Stomach (tissue), 9 donors: ENCODE measurements around the gene SRSF10. TPM values are rescaled to one million over a fixed set of nuclear protein-coding genes. Genes with fewer than 3 reads are reported as not detected.

Source experiments
- DNase-seq, 2 donors: peaks; one replicate each; pipeline versions ENCODE4 v3.0.0 to v3.0.0-alpha.2; 2013 to 2019
- H3K27ac ChIP-seq, 5 donors: fragments of 200-600 bp in 4 of 5; sonication (generic) in 4 of 5; one replicate each; pipeline ENCODE4 v1.5.1; 2013 to 2019; ENCODE audit warnings: mild to moderate bottlenecking in 1 of 5, moderate library complexity in 1 of 5
- H3K27me3 ChIP-seq, 3 donors: fragments of 200-600 bp; sonication (generic); one replicate each; pipeline ENCODE4 v1.5.1; 2017 to 2019; ENCODE audit warnings: mixed run types in 1 of 3
- H3K36me3 ChIP-seq, 4 donors: fragments of 200-600 bp; sonication (generic); 1 replicate in 3 of 4; 2 replicates in 1 of 4; pipeline ENCODE4 v1.5.1; 2016 to 2019
- H3K4me1 ChIP-seq, 4 donors: fragments of 200-600 bp; sonication (generic); one replicate each; pipeline ENCODE4 v1.5.1; 2016 to 2019
- H3K4me3 ChIP-seq, 4 donors: fragments of 200-600 bp; sonication (generic) in 3 of 4; one replicate each; pipeline ENCODE4 v1.5.1; 2016 to 2019; ENCODE audit warnings: mild to moderate bottlenecking in 1 of 4
- H3K9me3 ChIP-seq, 4 donors: fragments of 200-600 bp; sonication (generic); one replicate each; pipeline ENCODE4 v1.5.1; 2016 to 2019
- EP300 ChIP-seq: sonication (generic); formaldehyde crosslinking; IDR thresholded peaks from one replicate; pipeline ENCODE4 v1.6.1; 2017; ENCODE audit warnings: antibody characterized with exemption
- POLR2A ChIP-seq, 4 donors: fragments of 450-650 bp; IDR thresholded peaks; one replicate each; pipeline ENCODE4 v1.6.1; 2016; ENCODE audit warnings: antibody characterized with exemption in 4 of 4, control low read depth in 2 of 4, mild to moderate bottlenecking in 1 of 4, moderate library complexity in 1 of 4
- POLR2AphosphoS5 ChIP-seq, 3 donors: sonication (generic); formaldehyde crosslinking; IDR thresholded peaks; one replicate each; pipeline ENCODE4 v1.6.1; 2016; ENCODE audit warnings: antibody characterized with exemption in 3 of 3
- WGBS, 5 donors: extraction: QIAGEN DNeasy Blood & Tissue Kit in 3 of 5; methylation state at CpG; one replicate each; pipeline versions ENCODE4 v1.1.5 to v1.1.7; 2013 to 2018; 5-methylcytosine and 5-hydroxymethylcytosine counted together
- intact Hi-C: fragments of 100-400 bp; cut with DNase I; formaldehyde crosslinking; loops from one replicate; pipeline ENCODE4 v1.15.1; 2023; ENCODE audit warnings: low total_unique reads
- polyA plus RNA-seq, 3 donors: library from polyadenylated mRNA; stranded (reverse); fragments of 200-250 nt; gene quantifications; one replicate each; pipeline ENCODE4 v1.2.3, GENCODE V29; 2013
- total RNA-seq, 5 donors: library from RNA; depleted of rRNA; stranded (reverse); fragments of >200 nt; gene quantifications; one replicate each; pipeline versions ENCODE4 v1.1.0 to v1.2.3, GENCODE V29; 2014 to 2016
- TF ChIP-seq, protein P1 (sequence below), 7 experiments: fragments of 450-650 bp in 4 of 7; fragments of 200-600 bp in 3 of 7; sonication (generic) in 3 of 7; IDR thresholded peaks; one replicate each; pipeline ENCODE4 v1.5.1; 2016 to 2019; ENCODE audit warnings: antibody characterized with exemption in 7 of 7, control low read depth in 2 of 7, mild to moderate bottlenecking in 1 of 7
- donor health status: healthy with polysubstance abuse.
- donor health status: Bipolar disorder and iron deficiency.
- donor health status: healthy.

The SRSF10 gene
- total and polyA plus RNA-seq, 8 donors = 41.7 to 285 (median 89.6) TPM

GRCh38 chr1:24021403-24022266 lies 41.5 kb upstream of the SRSF10 start:
- H3K4me3 ChIP-seq = no peak overlapping the region
- DNase-seq = peak; percentile 67 to 69
- intact Hi-C loops = no loop called here
- H3K4me1 ChIP-seq = peaks cover 40 to 68% (median 56%) of the 10 kb centered on the region in 4 donors
- H3K36me3 ChIP-seq = no peaks in the 10 kb centered on the region
- no peaks in the 10 kb centered on the region for H3K9me3 ChIP-seq
- H3K27ac ChIP-seq = peak overlapping the region; percentile 74 to 93 (median 90)
- TF ChIP-seq POLR2AphosphoS5 (IDR thresholded peaks at IDR 0.05) (peak in 1 of 3 donors; percentile 35), EP300 (no peak)
- H3K27me3 ChIP-seq = no peaks in the 10 kb centered on the region
- WGBS, 5 donors = 37 to 53% (median 40%) methylated on average over 7 of the region's 7 CpGs

- WGBS, 5 donors = 80 to 98% (median 96%) methylated on average over 3 of the region's 3 CpGs
- Histone ChIP-seq H3K27ac (peak overlapping the region; percentile 74 to 93 (median 90)), H3K4me3 (no peak overlapping the region), H3K4me1 (peaks cover 40 to 78% (median 64%) of the 10 kb centered on the region in 4 donors), H3K9me3 (no peaks in the 10 kb centered on the region), H3K27me3 (no peaks in the 10 kb centered on the region), H3K36me3 (no peaks in the 10 kb centered on the region)
- no peak for TF ChIP-seq POLR2AphosphoS5 (IDR thresholded peaks at IDR 0.05)
- no peak for TF ChIP-seq EP300
- TF ChIP-seq, protein P1, sequence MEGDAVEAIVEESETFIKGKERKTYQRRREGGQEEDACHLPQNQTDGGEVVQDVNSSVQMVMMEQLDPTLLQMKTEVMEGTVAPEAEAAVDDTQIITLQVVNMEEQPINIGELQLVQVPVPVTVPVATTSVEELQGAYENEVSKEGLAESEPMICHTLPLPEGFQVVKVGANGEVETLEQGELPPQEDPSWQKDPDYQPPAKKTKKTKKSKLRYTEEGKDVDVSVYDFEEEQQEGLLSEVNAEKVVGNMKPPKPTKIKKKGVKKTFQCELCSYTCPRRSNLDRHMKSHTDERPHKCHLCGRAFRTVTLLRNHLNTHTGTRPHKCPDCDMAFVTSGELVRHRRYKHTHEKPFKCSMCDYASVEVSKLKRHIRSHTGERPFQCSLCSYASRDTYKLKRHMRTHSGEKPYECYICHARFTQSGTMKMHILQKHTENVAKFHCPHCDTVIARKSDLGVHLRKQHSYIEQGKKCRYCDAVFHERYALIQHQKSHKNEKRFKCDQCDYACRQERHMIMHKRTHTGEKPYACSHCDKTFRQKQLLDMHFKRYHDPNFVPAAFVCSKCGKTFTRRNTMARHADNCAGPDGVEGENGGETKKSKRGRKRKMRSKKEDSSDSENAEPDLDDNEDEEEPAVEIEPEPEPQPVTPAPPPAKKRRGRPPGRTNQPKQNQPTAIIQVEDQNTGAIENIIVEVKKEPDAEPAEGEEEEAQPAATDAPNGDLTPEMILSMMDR (IDR thresholded peaks at IDR 0.05) = no peak
- no peak for TF ChIP-seq POLR2A (IDR thresholded peaks at IDR 0.05)
- intact Hi-C loops = no loop called here
- peak in 1 of 2 donors; percentile 30 for DNase-seq
Observed at GRCh38 chr1:24020470-24020869, 40.3 kb upstream of the SRSF10 start.

- DNase-seq = peak in 1 of 2 donors; percentile 62
- intact Hi-C loops = no loop called here
Observed at GRCh38 chr1:24020025-24020424, 39.9 kb upstream of the SRSF10 start.

GRCh38 chr1:24018611-24019580 lies 38.8 kb upstream of the SRSF10 start:
- Histone ChIP-seq H3K4me1 (peaks cover 40 to 86% (median 72%) of the 10 kb centered on the region in 4 donors), H3K9me3 (no peaks in the 10 kb centered on the region), H3K4me3 (no peak overlapping the region), H3K36me3 (no peaks in the 10 kb centered on the region), H3K27ac (peak overlapping the region; percentile 90 to 93 (median 90)), H3K27me3 (no peaks in the 10 kb centered on the region)
- WGBS, 5 donors = 20 to 37% (median 26%) methylated on average over 20 of the region's 20 CpGs
- intact Hi-C loops = no loop called here
- peak; percentile 98 to 99 for DNase-seq
- TF ChIP-seq POLR2A (IDR thresholded peaks at IDR 0.05) (no peak), EP300 (no peak), POLR2AphosphoS5 (IDR thresholded peaks at IDR 0.05) (peak; percentile 80 to 94 (median 91))
- TF ChIP-seq, protein P1 (IDR thresholded peaks at IDR 0.05) = no peak

More at GRCh38 chr1:24020025-24020424, 39.9 kb upstream of the SRSF10 start:
- H3K27ac ChIP-seq = peak overlapping the region; percentile 74 to 93 (median 90)
- H3K27me3 ChIP-seq = no peaks in the 10 kb centered on the region
- peaks cover 40 to 83% (median 68%) of the 10 kb centered on the region in 4 donors for H3K4me1 ChIP-seq
- WGBS, 5 donors = 62 to 83% (median 72%) methylated on average over 5 of the region's 5 CpGs
- H3K36me3 ChIP-seq = no peaks in the 10 kb centered on the region
- H3K9me3 ChIP-seq = no peaks in the 10 kb centered on the region
- TF ChIP-seq EP300 (no peak), POLR2AphosphoS5 (IDR thresholded peaks at IDR 0.05) (no peak), POLR2A (IDR thresholded peaks at IDR 0.05) (no peak)
- TF ChIP-seq, protein P1 (IDR thresholded peaks at IDR 0.05) = no peak
- H3K4me3 ChIP-seq = no peak overlapping the region
